SK-N-SH (cell line): ENCODE results near the gene STK17B. TPM values are rescaled to one million over a fixed set of nuclear protein-coding genes. Genes with fewer than 3 reads are reported as not detected.

Experiments used
- CTCF ChIA-PET: fragments of 300-600, 350-600 bp; formaldehyde crosslinking; extraction: SDS; loops from one replicate; lab custom pipeline; 2021; lab: Yijun Ruan, JAX
- POLR2A ChIA-PET: fragments of 350-600 bp; sonication (Branson Sonifier 250); formaldehyde crosslinking; extraction: SDS; loops from one replicate; lab custom pipeline; 2020; ENCODE audit warnings: antibody characterized with exemption, inconsistent platforms; lab: Yijun Ruan, JAX
- DNase-seq: peaks from one replicate; pipeline ENCODE4 v3.0.0; 2012
- H2AFZ ChIP-seq: fragments of 200-600 bp; sonication (generic); 2 replicates; pipeline ENCODE4 v1.8.1; 2016; ENCODE audit warnings: antibody characterized with exemption, mild to moderate bottlenecking, low read depth
- H3F3A ChIP-seq: fragments of 200-600 bp; sonication (generic); replicated peaks from 2 replicates; pipeline ENCODE3; 2016; ENCODE audit warnings: antibody characterized with exemption, mild to moderate bottlenecking; ENCODE audit not compliant: insufficient read depth
- H3K27ac ChIP-seq, 2 experiments: fragments of 200-500 bp in 1 of 2; fragments of 200-600 bp in 1 of 2; sonication (Bioruptor generic) in 1 of 2; sonication (generic), shearing (Covaris generic) in 1 of 2; 2 replicates each; pipeline versions ENCODE4 v1.5.1 to v1.6.1; 2014 to 2016; ENCODE audit warnings: low read depth in 2 of 2, inconsistent platforms in 1 of 2, low read length in 1 of 2, mild to moderate bottlenecking in 1 of 2, mixed read lengths in 1 of 2
- H3K27me3 ChIP-seq: fragments of 200-600 bp; sonication (generic), shearing (Covaris generic); 2 replicates; pipeline ENCODE4 v1.6.1; 2016; ENCODE audit warnings: mixed run types; ENCODE audit not compliant: insufficient read depth
- H3K36me3 ChIP-seq, 2 experiments: fragments of 200-500 bp in 1 of 2; fragments of 200-600 bp in 1 of 2; sonication (Bioruptor generic) in 1 of 2; sonication (generic) in 1 of 2; replicated peaks in 1 of 2; 2 replicates each; pipeline versions ENCODE3 to v1.5.1; 2014 to 2016; ENCODE audit warnings: low read length in 1 of 2, mild to moderate bottlenecking in 1 of 2; ENCODE audit not compliant: insufficient read depth in 2 of 2, control insufficient read depth in 1 of 2
- H3K4me1 ChIP-seq, 2 experiments: fragments of 200-500 bp in 1 of 2; fragments of 200-600 bp in 1 of 2; sonication (Bioruptor generic) in 1 of 2; sonication (generic), shearing (Covaris generic) in 1 of 2; 2 replicates each; pipeline versions ENCODE4 v1.5.1 to v1.6.1; 2014 to 2016; ENCODE audit warnings: low read depth in 1 of 2, low read length in 1 of 2, mixed run types in 1 of 2; ENCODE audit not compliant: insufficient read depth in 2 of 2, control insufficient read depth in 1 of 2
- H3K4me2 ChIP-seq: fragments of 200-600 bp; sonication (generic), shearing (Covaris generic); 2 replicates; pipeline ENCODE4 v1.6.1; 2017; ENCODE audit warnings: mixed run types
- H3K4me3 ChIP-seq, 2 experiments: fragments of 200-500 bp in 1 of 2; fragments of 200-600 bp in 1 of 2; sonication (Bioruptor generic) in 1 of 2; sonication (generic), shearing (Covaris generic) in 1 of 2; 2 replicates each; pipeline versions ENCODE4 v1.5.1 to v1.8.1; 2014 to 2016; ENCODE audit warnings: low read depth in 2 of 2, inconsistent platforms in 1 of 2, low read length in 1 of 2, mild to moderate bottlenecking in 1 of 2, mixed read lengths in 1 of 2, moderate library complexity in 1 of 2
- H3K79me2 ChIP-seq: fragments of 200-600 bp; sonication (generic); 2 replicates; pipeline ENCODE4 v1.8.1; 2017; ENCODE audit warnings: mild to moderate bottlenecking; ENCODE audit not compliant: insufficient read depth
- H3K9ac ChIP-seq: fragments of 200-600 bp; sonication (generic); 2 replicates; pipeline ENCODE4 v1.6.1; 2017; ENCODE audit warnings: mixed run types
- H3K9me2 ChIP-seq: fragments of 200-600 bp; sonication (generic); 2 replicates; pipeline ENCODE4 v1.6.1; 2017; ENCODE audit warnings: mixed run types
- H3K9me3 ChIP-seq: fragments of 200-600 bp; sonication (generic); 2 replicates; pipeline ENCODE4 v1.6.1; 2017; ENCODE audit warnings: mixed run types, mild to moderate bottlenecking, moderate library complexity
- H4K20me1 ChIP-seq: fragments of 200-600 bp; sonication (generic); 2 replicates; pipeline ENCODE4 v1.6.1; 2017; ENCODE audit warnings: mild to moderate bottlenecking, mixed run types; ENCODE audit not compliant: insufficient read depth
- CTCF ChIP-seq: fragments of 200-600 bp; sonication (generic); IDR thresholded peaks from 2 replicates; pipeline ENCODE4 v1.6.1; 2017; ENCODE audit warnings: antibody characterized with exemption, mild to moderate bottlenecking, moderate library complexity
- EP300 ChIP-seq, 2 experiments: IDR thresholded peaks; 2 replicates each; pipeline versions ENCODE4 v1.4.0 to v1.6.1; 2012; ENCODE audit warnings: borderline replicate concordance in 1 of 2, low read depth in 1 of 2, low read length in 1 of 2
- FOSL2 ChIP-seq: IDR thresholded peaks from 2 replicates; pipeline ENCODE4 v1.4.0; 2012; ENCODE audit warnings: low read depth, mild to moderate bottlenecking, moderate library complexity, borderline replicate concordance
- FOXJ3 ChIP-seq: sonication (generic); formaldehyde crosslinking; IDR thresholded peaks from 2 replicates; pipeline ENCODE4 v1.5.1; 2020; ENCODE audit warnings: mild to moderate bottlenecking, missing genetic modification reagents
- FOXM1 ChIP-seq: IDR thresholded peaks from 2 replicates; pipeline ENCODE4 v1.4.0; 2012; ENCODE audit warnings: low read depth, mild to moderate bottlenecking
- IRF3 ChIP-seq: fragments of 150-350 bp; IDR thresholded peaks from 2 replicates; pipeline ENCODE4 v1.6.1; 2016; ENCODE audit warnings: mild to moderate bottlenecking, low read depth, low read length
- MEF2A ChIP-seq: IDR thresholded peaks from 2 replicates; pipeline ENCODE4 v1.4.0; 2012; ENCODE audit warnings: low read depth, borderline replicate concordance
- NRF1 ChIP-seq: IDR thresholded peaks from 2 replicates; pipeline ENCODE4 v1.6.1; 2012; ENCODE audit warnings: low read depth, mild to moderate bottlenecking, low read length
- RAD21 ChIP-seq: IDR thresholded peaks from 2 replicates; pipeline ENCODE4 v1.6.1; 2012; ENCODE audit warnings: mild to moderate bottlenecking, low read length
- RCOR1 ChIP-seq: fragments of 150-350 bp; IDR thresholded peaks from 2 replicates; pipeline ENCODE4 v1.6.1; 2017; ENCODE audit warnings: antibody characterized with exemption, low read length
- REST ChIP-seq: IDR thresholded peaks from 2 replicates; pipeline ENCODE4 v1.6.1; 2012; ENCODE audit warnings: mild to moderate bottlenecking, low read depth, low read length, moderate library complexity
- RFX5 ChIP-seq: IDR thresholded peaks from 2 replicates; pipeline ENCODE4 v1.6.1; 2012; ENCODE audit warnings: mild to moderate bottlenecking, improper control_type of control experiment, low read length
- SIN3A ChIP-seq: IDR thresholded peaks from 2 replicates; pipeline ENCODE4 v1.6.1; 2012; ENCODE audit warnings: low read depth, mild to moderate bottlenecking, low read length, moderate library complexity, borderline replicate concordance
- TAF1 ChIP-seq: IDR thresholded peaks from 2 replicates; pipeline ENCODE4 v1.6.1; 2012; ENCODE audit warnings: low read depth, mild to moderate bottlenecking, low read length, moderate library complexity, borderline replicate concordance
- YY1 ChIP-seq: IDR thresholded peaks from 2 replicates; pipeline ENCODE4 v1.4.0; 2012; ENCODE audit warnings: low read depth, mild to moderate bottlenecking
- WGBS: methylation state at CpG from one replicate; pipeline ENCODE4 v1.1.6; 2017; ENCODE audit warnings: low lambda C conversion rate; 5-methylcytosine and 5-hydroxymethylcytosine counted together
- polyA plus RNA-seq, 3 experiments: library from polyadenylated mRNA; depleted of rRNA; stranded (reverse); fragments of >200 nt; gene quantifications; 2 replicates each; pipeline ENCODE4 v1.2.3, GENCODE V29; 2012

Gene STK17B
- polyA plus RNA-seq, 1 of the 3 experiments (the other 2 are of a cell fraction), result 5.1 TPM

GRCh38 chr2:196083601-196084000 is 87.8 kb downstream of the STK17B start:
- Histone ChIP-seq H4K20me1 (no peaks in the 10 kb centered on the region), H3K27me3 (no peaks in the 10 kb centered on the region), H2AFZ (no peak overlapping the region), H3K9ac (no peak overlapping the region), H3F3A (no peaks in the 10 kb centered on the region), H3K9me2 (no peaks in the 10 kb centered on the region), H3K27ac (no peak overlapping the region), H3K4me2 (no peak overlapping the region), H3K79me2 (no peaks in the 10 kb centered on the region), H3K36me3 (no peaks in the 10 kb centered on the region), H3K9me3 (0 out of 2 replicates have a peak, but pooled peaks cover 3% of the 10 kb centered on the region), H3K4me1 (no peaks in the 10 kb centered on the region), H3K4me3 (no peak overlapping the region)
- TF ChIP-seq RCOR1, result no peak
- no peak for TF ChIP-seq EP300 (IDR thresholded peaks at IDR 0.05; ENCODE audit: borderline replicate concordance in 1 of 2, low read depth in 1 of 2, low read length in 1 of 2)
- no peak for TF ChIP-seq YY1
- no peak for TF ChIP-seq TAF1
- no peak for TF ChIP-seq FOXM1
- no peak for TF ChIP-seq NRF1
- TF ChIP-seq RAD21, result no peak
- no peak for TF ChIP-seq FOXJ3 (CRISPR knock-in tag)
- TF ChIP-seq REST, result no peak
- TF ChIP-seq IRF3, result no peak
- TF ChIP-seq MEF2A, result no peak
- no peak for TF ChIP-seq FOSL2
- TF ChIP-seq SIN3A, result no peak
- TF ChIP-seq CTCF, result no peak
- TF ChIP-seq RFX5, result no peak
- DNase-seq, result no peak
- 72% methylated on average over 5 of the region's 5 CpGs for WGBS
- CTCF ChIA-PET, result no interaction called here
- POLR2A ChIA-PET, result no interaction called here

Other genes starting within 250 kb of the STK17B start
- 0.70 and 1.2 TPM in 2 replicates for gene DNAH7, start 102.7 kb downstream of the STK17B start, polyA plus RNA-seq (2012; rRNA removed)